Sigmoid colon (tissue), 7 donors: ENCODE data around the gene SLC51A. TPM values are rescaled to one million over a fixed set of nuclear protein-coding genes. Genes with fewer than 3 reads are reported as not detected.
"Not testable (repeated sequence)": the region's sequence is repeated elsewhere in the genome, so short reads cannot be mapped to it uniquely, and the experiment has no call there.

Experiments
- DNase-seq: peaks from one replicate; pipeline ENCODE4 v3.0.0-alpha.2; 2019
- H3K27ac ChIP-seq, 4 donors: fragments of 200-600 bp; sonication (generic); one replicate each; pipeline ENCODE4 v1.5.1; 2016 to 2019; ENCODE audit warnings: mild to moderate bottlenecking in 1 of 4
- H3K27me3 ChIP-seq, 3 donors: fragments of 200-600 bp; sonication (generic); one replicate each; pipeline ENCODE4 v1.5.1; 2019; ENCODE audit warnings: mild to moderate bottlenecking in 1 of 3
- H3K36me3 ChIP-seq, 4 donors: fragments of 200-600 bp; sonication (generic); one replicate each; pipeline ENCODE4 v1.5.1; 2016 to 2019
- H3K4me1 ChIP-seq, 4 donors: fragments of 200-600 bp; sonication (generic); one replicate each; pipeline ENCODE4 v1.5.1; 2017 to 2019
- H3K4me3 ChIP-seq, 4 donors: fragments of 200-600 bp; sonication (generic); one replicate each; pipeline ENCODE4 v1.5.1; 2017 to 2019; ENCODE audit warnings: mild to moderate bottlenecking in 2 of 4, moderate library complexity in 1 of 4
- H3K9me3 ChIP-seq, 4 donors: fragments of 200-600 bp in 3 of 4; sonication (generic) in 3 of 4; one replicate each; pipeline versions ENCODE4 v1.5.1 to v1.6.1; 2013 to 2019
- CTCF ChIP-seq, 4 experiments: fragments of 450-650 bp in 3 of 4; fragments of 200-600 bp in 1 of 4; IDR thresholded peaks; one replicate each; pipeline ENCODE4 v1.5.1; 2016 to 2019; ENCODE audit warnings: antibody characterized with exemption in 4 of 4, mild to moderate bottlenecking in 3 of 4, moderate library complexity in 2 of 4
- EP300 ChIP-seq, 4 donors: sonication (generic); formaldehyde crosslinking; IDR thresholded peaks; one replicate each; pipeline ENCODE4 v1.6.1; 2017; ENCODE audit warnings: antibody characterized with exemption in 4 of 4
- POLR2A ChIP-seq, 2 donors: fragments of 450-650 bp; IDR thresholded peaks; one replicate each; pipeline ENCODE4 v1.6.1; 2016; ENCODE audit warnings: antibody characterized with exemption in 2 of 2, mild to moderate bottlenecking in 2 of 2, moderate library complexity in 2 of 2
- POLR2AphosphoS5 ChIP-seq, 4 donors: sonication (generic); formaldehyde crosslinking; IDR thresholded peaks; one replicate each; pipeline ENCODE4 v1.6.1; 2017; ENCODE audit warnings: antibody characterized with exemption in 4 of 4
- WGBS, 2 donors: extraction: QIAGEN DNeasy Blood & Tissue Kit; methylation state at CpG; one replicate each; pipeline ENCODE4 v1.1.7; 2013; 5-methylcytosine and 5-hydroxymethylcytosine counted together
- intact Hi-C: fragments of 100-400 bp; cut with DNase I; formaldehyde crosslinking; loops from one replicate; pipeline ENCODE4 v1.15.1; 2023
- polyA plus RNA-seq, 3 donors: library from polyadenylated mRNA; stranded (reverse); fragments of 200-250 nt; gene quantifications; one replicate each; pipeline ENCODE4 v1.2.3, GENCODE V29; 2013
- total RNA-seq, 4 donors: library from RNA; depleted of rRNA; stranded (reverse); fragments of >200 nt; gene quantifications; one replicate each; pipeline ENCODE4 v1.1.0, GENCODE V29; 2016
- donor health status: healthy with polysubstance abuse.
- donor health status: Bipolar disorder and iron deficiency.
- donor health status: healthy.

The SLC51A gene
- total RNA-seq (not detected), polyA plus RNA-seq (10 to 100 TPM in 2 of 3 donors, 1 to 10 TPM in 1; 7.8 to 22.7 (median 11.1) TPM)

GRCh38 chr3:196216089-196216564, at the start of gene SLC51A:
Gene SLC51A (plus strand): TSS chr3:196216534. CDS start chr3:196216713, 179 bp downstream.
- peaks cover 0 to 6% (median 0%) of the 10 kb centered on the region in 3 donors for H3K27me3 ChIP-seq
- DNase-seq: no peak
- 15 to 54% methylated on average over 15 of the region's 15 CpGs for WGBS, 2 donors

GRCh38 chr3:196166741-196167140, 49.6 kb upstream of the SLC51A start:
- TF ChIP-seq CTCF (IDR thresholded peaks at IDR 0.05) (no peak), POLR2A (IDR thresholded peaks at IDR 0.05) (no peak), EP300 (IDR thresholded peaks at IDR 0.05) (no peak), POLR2AphosphoS5 (IDR thresholded peaks at IDR 0.05) (no peak)
- no peaks in the 10 kb centered on the region for H3K4me1 ChIP-seq
- WGBS, 2 donors: 91 to 94% methylated on average over 7 of the region's 7 CpGs
- H3K27me3 ChIP-seq: no peaks in the 10 kb centered on the region
- no peak overlapping the region for H3K27ac ChIP-seq
- H3K9me3 ChIP-seq: no peaks in the 10 kb centered on the region
- intact Hi-C loops: no loop called here
- no peak for DNase-seq
- no peaks in the 10 kb centered on the region for H3K36me3 ChIP-seq
- no peak overlapping the region for H3K4me3 ChIP-seq

More at GRCh38 chr3:196216089-196216564, at the start of gene SLC51A:
- Histone ChIP-seq H3K9me3 (no peaks in the 10 kb centered on the region), H3K4me3 (no peak within 1 kb of the TSS), H3K36me3 (no peaks in the 10 kb centered on the region), H3K27ac (no peak within 1 kb of the TSS), H3K4me1 (peaks cover 0 to 12% (median 8%) of the 10 kb centered on the region in 4 donors)
- TF ChIP-seq POLR2A (IDR thresholded peaks at IDR 0.05) (no peak), EP300 (IDR thresholded peaks at IDR 0.05) (no peak), CTCF (IDR thresholded peaks at IDR 0.05) (no peak), POLR2AphosphoS5 (IDR thresholded peaks at IDR 0.05) (no peak)
- intact Hi-C loops: no loop called here

GRCh38 chr3:196168808-196169391, 47.4 kb upstream of the SLC51A start:
- H3K4me1 ChIP-seq: no peaks in the 10 kb centered on the region

GRCh38 chr3:196169836-196170240, 46.5 kb upstream of the SLC51A start:
- no peaks in the 10 kb centered on the region for H3K36me3 ChIP-seq
- 88 to 89% methylated on average over 5 of the region's 5 CpGs for WGBS, 2 donors
- H3K4me1 ChIP-seq: no peaks in the 10 kb centered on the region
- H3K27me3 ChIP-seq: no peaks in the 10 kb centered on the region
- H3K9me3 ChIP-seq: no peaks in the 10 kb centered on the region
- TF ChIP-seq POLR2AphosphoS5 (IDR thresholded peaks at IDR 0.05) (no peak), EP300 (IDR thresholded peaks at IDR 0.05) (no peak), CTCF (IDR thresholded peaks at IDR 0.05) (no peak), POLR2A (IDR thresholded peaks at IDR 0.05) (no peak)
- H3K4me3 ChIP-seq: no peak overlapping the region
- no peak for DNase-seq
- intact Hi-C loops: no loop called here
- no peak overlapping the region for H3K27ac ChIP-seq

More at GRCh38 chr3:196168808-196169391, 47.4 kb upstream of the SLC51A start:
- Histone ChIP-seq H3K9me3 (no peaks in the 10 kb centered on the region), H3K36me3 (no peaks in the 10 kb centered on the region), H3K4me3 (no peak overlapping the region), H3K27ac (no peak overlapping the region), H3K27me3 (no peaks in the 10 kb centered on the region)
- no peak for DNase-seq
- intact Hi-C loops: no loop called here
- TF ChIP-seq EP300 (IDR thresholded peaks at IDR 0.05): no peak
- WGBS, 2 donors: 22 to 58% methylated on average over 6 of the region's 6 CpGs

- intact Hi-C loops, H3K9me3 ChIP-seq, H3K4me1 ChIP-seq, H3K36me3 ChIP-seq, H3K27ac ChIP-seq, H3K4me3 ChIP-seq, H3K27me3 ChIP-seq, DNase-seq: not testable (repeated sequence)
- 96% methylated on average over 12 of the region's 12 CpGs for WGBS, 2 donors
These were observed 46.0 kb upstream of the SLC51A start for GRCh38 chr3:196170296-196170695.

GRCh38 chr3:196174652-196175051, 41.7 kb upstream of the SLC51A start:
- DNase-seq: no peak
- 89 to 97% methylated on average over 3 of the region's 3 CpGs for WGBS, 2 donors

More at GRCh38 chr3:196174652-196175051, 41.7 kb upstream of the SLC51A start:
- H3K4me3 ChIP-seq: no peak overlapping the region
- intact Hi-C loops: no loop called here
- no peaks in the 10 kb centered on the region for H3K27me3 ChIP-seq
- H3K27ac ChIP-seq: no peak overlapping the region
- no peaks in the 10 kb centered on the region for H3K9me3 ChIP-seq
- H3K36me3 ChIP-seq: no peaks in the 10 kb centered on the region
- TF ChIP-seq EP300 (IDR thresholded peaks at IDR 0.05) (no peak), CTCF (IDR thresholded peaks at IDR 0.05) (no peak), POLR2A (IDR thresholded peaks at IDR 0.05) (no peak), POLR2AphosphoS5 (IDR thresholded peaks at IDR 0.05) (no peak)
- H3K4me1 ChIP-seq: no peaks in the 10 kb centered on the region
